ENCODE results near the gene B4GALT7.
"Not testable (repeated sequence)": the region's sequence is repeated elsewhere in the genome, so short reads cannot be mapped to it uniquely, and the experiment has no call there.

Gene B4GALT7

DNA sequence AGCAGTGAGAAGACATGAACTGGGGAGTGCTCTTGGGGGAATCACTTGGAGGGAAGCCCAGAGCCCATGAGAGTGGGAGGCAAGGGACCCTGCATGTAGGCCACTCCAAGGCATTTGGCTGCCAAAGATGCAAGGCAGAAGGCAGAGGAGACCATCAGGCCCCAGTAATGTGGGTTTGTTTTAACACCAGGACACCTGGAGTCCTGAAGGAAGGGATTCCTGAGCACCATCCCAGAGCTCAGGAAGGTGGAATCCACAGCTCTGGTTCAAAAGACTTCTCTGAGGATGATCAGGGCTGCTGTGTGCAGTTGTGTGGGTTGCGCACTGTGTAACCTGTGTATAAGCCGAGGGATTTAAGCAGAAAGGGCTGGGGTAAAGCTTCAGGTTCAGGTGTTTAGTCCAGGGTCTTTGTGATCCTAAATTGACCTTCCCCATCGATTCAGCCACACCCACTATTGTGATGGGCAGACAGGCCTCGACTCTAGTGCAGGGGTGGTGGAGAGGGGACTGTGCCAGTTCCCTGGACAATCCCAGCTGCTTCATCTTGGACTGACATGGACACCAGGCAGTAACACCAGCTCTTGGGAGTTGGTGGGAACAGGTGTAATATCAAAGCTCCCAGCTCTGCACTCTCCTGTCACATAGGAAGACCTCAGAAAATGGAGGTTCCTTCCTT is 11.0 kb downstream of the B4GALT7 start:
- H3K4me3 ChIP-seq (ENCODE audit: low read depth, low read length) = no peak overlapping the region

DNA sequence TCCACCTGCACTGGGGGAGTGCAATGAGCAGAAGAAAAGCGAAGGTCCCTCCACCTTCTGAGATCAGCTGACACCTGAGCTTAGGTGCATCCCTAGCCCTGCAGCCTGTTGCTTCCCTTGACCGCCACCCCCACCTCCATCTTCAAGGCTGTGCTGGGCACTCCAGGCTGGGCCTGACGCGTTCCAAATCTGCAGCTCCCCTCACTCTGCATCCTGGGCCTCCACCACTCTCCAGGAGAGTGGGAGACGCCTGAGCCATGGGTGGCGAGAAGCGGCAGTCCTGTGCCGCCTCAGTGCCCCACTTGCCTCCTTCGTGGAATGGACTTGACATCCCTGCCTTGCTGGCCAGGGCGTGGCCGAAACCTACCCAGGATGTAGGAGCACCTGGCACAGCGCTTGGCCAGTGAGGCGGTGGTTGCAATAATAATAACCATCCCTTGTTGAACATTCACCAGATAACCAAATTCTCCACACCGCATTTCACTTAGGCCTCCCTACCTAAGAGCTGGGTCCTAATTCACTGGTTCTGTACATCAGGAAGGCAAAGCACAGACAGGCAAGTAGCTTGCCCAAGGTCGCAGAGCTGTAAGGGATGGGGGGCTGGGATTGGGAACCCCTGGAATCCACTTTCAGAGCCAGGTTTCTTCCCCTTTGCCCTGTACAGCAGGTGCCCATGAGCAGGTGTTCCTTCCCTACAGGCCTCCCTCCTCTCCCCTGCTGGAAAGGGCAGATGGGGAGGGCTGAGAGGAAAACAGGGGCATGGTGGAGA is 11.7 kb downstream of the B4GALT7 start:
- TF ChIP-seq, protein P1, sequence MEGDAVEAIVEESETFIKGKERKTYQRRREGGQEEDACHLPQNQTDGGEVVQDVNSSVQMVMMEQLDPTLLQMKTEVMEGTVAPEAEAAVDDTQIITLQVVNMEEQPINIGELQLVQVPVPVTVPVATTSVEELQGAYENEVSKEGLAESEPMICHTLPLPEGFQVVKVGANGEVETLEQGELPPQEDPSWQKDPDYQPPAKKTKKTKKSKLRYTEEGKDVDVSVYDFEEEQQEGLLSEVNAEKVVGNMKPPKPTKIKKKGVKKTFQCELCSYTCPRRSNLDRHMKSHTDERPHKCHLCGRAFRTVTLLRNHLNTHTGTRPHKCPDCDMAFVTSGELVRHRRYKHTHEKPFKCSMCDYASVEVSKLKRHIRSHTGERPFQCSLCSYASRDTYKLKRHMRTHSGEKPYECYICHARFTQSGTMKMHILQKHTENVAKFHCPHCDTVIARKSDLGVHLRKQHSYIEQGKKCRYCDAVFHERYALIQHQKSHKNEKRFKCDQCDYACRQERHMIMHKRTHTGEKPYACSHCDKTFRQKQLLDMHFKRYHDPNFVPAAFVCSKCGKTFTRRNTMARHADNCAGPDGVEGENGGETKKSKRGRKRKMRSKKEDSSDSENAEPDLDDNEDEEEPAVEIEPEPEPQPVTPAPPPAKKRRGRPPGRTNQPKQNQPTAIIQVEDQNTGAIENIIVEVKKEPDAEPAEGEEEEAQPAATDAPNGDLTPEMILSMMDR (IDR thresholded peaks at IDR 0.05; ENCODE audit: low read depth, low read length) = no peak

More for the DNA sequence above, 11.0 kb downstream of the B4GALT7 start:
- TF ChIP-seq, protein P1 (IDR thresholded peaks at IDR 0.05; ENCODE audit: low read depth, low read length) = no peak

DNA sequence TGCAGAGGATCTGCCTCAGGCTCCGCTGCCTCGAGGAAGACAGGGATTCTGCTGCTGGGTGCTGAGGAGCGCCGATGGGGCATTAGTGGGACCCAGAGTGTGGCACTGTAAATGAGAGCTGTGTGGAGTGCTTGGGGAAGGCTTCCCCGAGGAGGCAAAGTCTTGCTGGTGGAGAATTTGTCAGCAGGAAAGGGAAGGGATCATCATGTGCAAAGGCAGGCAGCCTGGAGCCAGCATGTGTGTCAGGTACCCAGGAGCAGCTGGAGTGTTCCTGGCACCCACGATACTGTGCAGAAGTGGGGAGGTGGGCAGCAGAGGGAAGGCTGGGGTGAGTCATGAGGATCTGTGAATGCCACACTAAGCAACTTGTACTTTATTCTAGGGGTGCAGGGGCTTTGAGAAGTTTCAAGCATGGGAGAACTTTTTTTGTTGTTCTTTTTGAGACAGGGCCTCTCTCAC is 12.3 kb downstream of the B4GALT7 start:
- TF ChIP-seq, protein P1 (IDR thresholded peaks at IDR 0.05; ENCODE audit: low read depth, low read length) = no peak
- H3K4me3 ChIP-seq (ENCODE audit: low read depth, low read length) = no peak overlapping the region

More for the DNA sequence above, 11.7 kb downstream of the B4GALT7 start:
- H3K4me3 ChIP-seq (ENCODE audit: low read depth, low read length) = no peak overlapping the region

DNA sequence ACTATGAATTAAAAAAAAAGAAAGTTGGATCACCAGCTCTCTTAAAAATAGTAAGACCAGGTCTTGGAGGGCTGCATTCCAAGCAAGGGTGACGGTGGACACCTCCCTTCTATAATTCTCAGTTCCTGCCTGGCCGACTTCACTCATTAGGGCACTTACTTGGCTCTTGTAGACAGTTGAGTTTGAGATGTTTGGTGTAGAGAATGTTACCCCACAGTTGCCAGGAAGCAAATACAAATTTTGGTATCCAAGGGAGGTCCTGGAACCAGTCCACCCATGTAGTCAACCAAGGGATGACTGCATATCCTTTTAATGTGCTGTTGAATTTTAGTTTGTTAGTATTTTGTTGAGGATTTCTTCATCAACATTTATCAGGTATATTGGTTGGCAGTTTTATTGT is 20.6 kb downstream of the B4GALT7 start:
- TF ChIP-seq, protein P1 (IDR thresholded peaks at IDR 0.05; ENCODE audit: low read depth, low read length) = no peak
- no peak overlapping the region for H3K4me3 ChIP-seq (ENCODE audit: low read depth, low read length)

DNA sequence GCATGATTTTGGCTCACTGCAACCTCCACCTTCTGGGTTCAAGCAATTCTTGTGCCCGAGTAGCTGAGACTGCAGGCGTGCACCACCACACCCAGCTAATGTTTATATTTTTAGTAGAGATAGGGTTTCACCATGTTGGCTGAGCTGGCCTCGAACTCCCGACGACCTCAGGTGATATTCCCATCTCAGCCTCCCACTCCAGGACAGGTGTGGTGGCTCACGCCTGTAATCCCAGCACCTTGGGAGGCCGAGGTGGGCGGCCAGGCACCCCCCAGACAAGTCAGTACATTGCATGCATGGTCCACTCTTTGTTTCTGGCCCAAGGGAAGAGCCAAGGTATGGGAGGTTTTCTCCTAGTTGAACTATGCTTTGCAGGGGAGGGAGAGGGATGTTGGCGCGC is 24.2 kb downstream of the B4GALT7 start:
- not testable (repeated sequence) for H3K4me3 ChIP-seq (ENCODE audit: low read depth, low read length)

DNA sequence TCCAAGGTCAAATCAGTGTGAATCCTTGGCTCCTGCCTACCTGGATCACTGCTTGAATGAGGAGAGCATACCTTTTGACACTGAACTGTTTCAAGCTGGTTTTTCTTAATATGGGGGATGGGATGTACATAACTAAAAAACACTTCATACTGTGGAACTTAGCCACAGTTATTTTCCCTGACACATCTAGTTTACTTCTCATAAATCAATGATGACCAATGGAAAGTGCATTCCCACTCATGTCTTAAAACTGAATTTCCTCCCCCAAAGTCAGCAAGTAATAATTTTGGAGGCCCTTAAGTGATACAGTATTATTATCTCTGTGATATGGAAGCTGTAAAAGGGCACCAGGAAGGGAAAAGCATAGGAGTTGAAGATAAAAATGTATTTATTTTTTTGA is 30.3 kb downstream of the B4GALT7 start:
- not testable (repeated sequence) for H3K4me3 ChIP-seq (ENCODE audit: low read depth, low read length)

DNA sequence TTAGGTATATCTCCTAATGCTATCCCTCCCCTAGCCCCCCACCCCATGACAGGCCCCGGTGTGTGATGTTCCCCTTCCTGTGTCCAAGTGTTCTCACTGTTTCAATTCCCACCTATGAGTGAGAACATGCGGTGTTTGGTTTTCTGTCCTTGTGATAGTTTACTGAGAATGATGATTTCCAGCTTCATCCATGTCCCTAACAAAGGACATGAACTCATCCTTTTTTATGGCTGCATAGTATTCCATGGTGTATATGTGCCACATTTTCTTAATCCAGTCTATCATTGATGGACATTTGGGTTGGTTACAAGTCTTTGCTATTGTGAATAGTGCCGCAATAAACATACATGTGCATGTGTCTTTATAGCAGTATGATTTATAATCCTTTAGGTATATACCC is 35.0 kb downstream of the B4GALT7 start:
- not testable (repeated sequence) for H3K4me3 ChIP-seq (ENCODE audit: low read depth, low read length)

DNA sequence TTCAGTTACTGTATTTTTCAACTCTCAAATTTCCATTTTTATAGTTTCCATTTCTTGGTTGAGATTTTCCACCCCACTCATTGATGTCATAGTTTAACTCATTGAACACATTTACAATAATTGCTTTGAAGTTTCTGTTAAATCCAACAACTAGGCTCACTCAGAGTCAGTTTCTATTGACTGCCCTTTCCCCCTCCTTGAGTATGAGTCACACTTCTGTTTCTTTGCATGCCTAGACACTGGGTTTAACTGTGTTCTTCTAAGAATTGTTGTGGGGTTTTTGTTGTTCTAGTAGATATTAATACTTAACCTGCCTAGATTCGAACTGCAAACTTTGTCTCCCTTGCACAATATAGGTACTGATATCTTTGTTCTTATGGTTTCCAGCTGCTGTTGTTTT is 45.5 kb downstream of the B4GALT7 start:
- H3K4me3 ChIP-seq (ENCODE audit: low read depth, low read length) = not testable (repeated sequence)

DNA sequence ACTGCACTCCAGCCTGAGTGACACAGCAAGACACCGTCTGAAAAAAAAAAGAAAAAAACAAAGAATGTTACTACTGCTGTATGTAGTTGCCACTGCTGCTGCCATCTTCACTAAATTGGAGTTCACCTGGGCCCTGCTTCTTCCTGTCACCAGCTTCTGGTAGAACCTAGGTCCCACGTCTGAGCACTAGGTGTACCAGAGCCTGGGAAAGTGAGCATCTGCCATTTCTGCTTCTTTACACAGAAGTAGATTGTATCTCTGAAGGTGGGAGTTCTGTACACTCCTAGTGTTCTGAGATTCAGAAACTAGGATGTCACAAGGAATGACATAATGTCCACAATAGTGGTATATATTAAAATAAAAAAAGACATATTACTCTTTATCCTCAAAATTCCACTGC is 51.3 kb downstream of the B4GALT7 start:
- not testable (repeated sequence) for H3K4me3 ChIP-seq (ENCODE audit: low read depth, low read length)

DNA sequence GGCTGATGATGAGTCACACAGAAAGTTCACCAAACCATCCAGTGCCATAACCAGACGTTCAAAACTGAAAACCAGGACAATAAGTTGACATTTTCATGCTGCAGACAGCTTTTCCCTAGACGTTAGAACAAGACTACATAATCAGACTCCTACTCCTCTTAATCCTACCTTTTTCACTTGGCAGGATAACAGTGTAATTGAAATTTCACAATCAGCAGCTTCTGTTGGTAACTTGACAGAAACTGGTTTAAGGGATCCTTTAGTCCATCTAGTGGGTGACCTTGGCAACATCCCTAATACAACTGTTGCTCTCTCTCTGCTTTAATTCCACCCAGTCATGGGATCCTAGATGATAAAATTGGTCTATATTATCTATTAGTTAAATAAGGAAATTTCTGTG is 57.9 kb downstream of the B4GALT7 start:
- not testable (repeated sequence) for H3K4me3 ChIP-seq (ENCODE audit: low read depth, low read length)

DNA sequence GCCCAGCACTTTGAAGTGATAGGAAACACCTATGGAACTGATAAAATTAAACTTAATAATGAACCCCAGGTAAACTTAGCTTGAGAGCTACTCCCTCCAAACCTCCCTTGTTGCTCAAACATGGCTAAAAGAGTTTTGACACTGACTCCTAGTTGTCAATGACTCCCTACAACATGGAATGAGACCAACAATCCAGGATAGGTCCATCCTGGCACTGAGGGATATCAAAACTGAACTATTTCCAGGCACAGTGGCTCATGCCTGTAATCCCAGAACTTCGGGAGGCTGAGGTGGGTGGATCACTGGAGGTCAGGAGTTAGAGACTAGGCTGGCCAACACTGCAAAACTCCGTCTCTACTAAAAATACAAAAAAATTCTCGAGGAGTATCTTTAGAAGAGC is 58.6 kb downstream of the B4GALT7 start:
- not testable (repeated sequence) for H3K4me3 ChIP-seq (ENCODE audit: low read depth, low read length)

All from WI38 (cell line).